ENCODE measurements around the gene PCYT2. TPM values are rescaled to one million over a fixed set of nuclear protein-coding genes. Genes with fewer than 3 reads are reported as not detected.

PCYT2 gene
- total RNA-seq, 2 donors from 2014 or later, result 66.8 to 70.9 TPM

- H3K36me3 ChIP-seq (ENCODE audit: control insufficient read depth, insufficient read depth, low read length), result peaks cover 29% of the 10 kb centered on the region
- H3K9me3 Mint-ChIP-seq, result no peaks in the 10 kb centered on the region
- no peak for TF ChIP-seq CTCF (conservative IDR thresholded peaks at IDR 0.05)
- H3K9me3 ChIP-seq (ENCODE audit: control insufficient read depth, low read length), result no peaks in the 10 kb centered on the region
- no peaks in the 10 kb centered on the region for H3K4me1 Mint-ChIP-seq
- no peak overlapping the region for H3K27ac ChIP-seq (ENCODE audit: low read depth, low read length)
- no peaks in the 10 kb centered on the region for H3K4me1 ChIP-seq (ENCODE audit: control insufficient read depth, insufficient read depth, low read length)
- H3K27ac Mint-ChIP-seq, result no peak overlapping the region
- WGBS, 2 experiments (ENCODE audit: insufficient coverage in 1 of 2, insufficient read length in 1 of 2), result 89 to 92% methylated on average over 18 of the region's 18 CpGs
- H3K36me3 Mint-ChIP-seq (ENCODE audit: low read depth), result peaks cover 27% of the 10 kb centered on the region
- H3K27me3 ChIP-seq (ENCODE audit: control insufficient read depth, insufficient read depth, low read length, poor library complexity, severe bottlenecking), result peaks cover 10% of the 10 kb centered on the region
- peaks cover 11% of the 10 kb centered on the region for H3K27me3 Mint-ChIP-seq (ENCODE audit: insufficient read depth)
- DNase-seq, result no peak
- H3K4me3 Mint-ChIP-seq, result no peak overlapping the region
- H3K4me3 ChIP-seq (ENCODE audit: low read length), result no peak overlapping the region
- H3K9ac ChIP-seq (ENCODE audit: extremely low read depth, low read length, poor library complexity, severe bottlenecking), result no peak overlapping the region
These were observed 10.9 kb downstream of the PCYT2 start for GRCh38 chr17:81900181-81900820.

GRCh38 chr17:81899514-81900166 lies 11.6 kb downstream of the PCYT2 start:
- no peak overlapping the region for H3K27ac Mint-ChIP-seq
- TF ChIP-seq CTCF (conservative IDR thresholded peaks at IDR 0.05), result no peak

GRCh38 chr17:81898885-81899284 lies 12.3 kb downstream of the PCYT2 start:
- Histone ChIP-seq H3K9me3 (ENCODE audit: control insufficient read depth, low read length) (no peaks in the 10 kb centered on the region), H3K27me3 (ENCODE audit: control insufficient read depth, insufficient read depth, low read length, poor library complexity, severe bottlenecking) (peaks cover 10% of the 10 kb centered on the region), H3K9ac (ENCODE audit: extremely low read depth, low read length, poor library complexity, severe bottlenecking) (no peak overlapping the region), H3K4me3 (ENCODE audit: low read length) (no peak overlapping the region), H3K27ac (ENCODE audit: low read depth, low read length) (no peak overlapping the region), H3K36me3 (ENCODE audit: control insufficient read depth, insufficient read depth, low read length) (peaks cover 33% of the 10 kb centered on the region), H3K4me1 (ENCODE audit: control insufficient read depth, insufficient read depth, low read length) (no peaks in the 10 kb centered on the region)
- H3K4me1 Mint-ChIP-seq, result no peaks in the 10 kb centered on the region
- peaks cover 34% of the 10 kb centered on the region for H3K36me3 Mint-ChIP-seq (ENCODE audit: low read depth)
- H3K4me3 Mint-ChIP-seq, result no peak overlapping the region
- no peaks in the 10 kb centered on the region for H3K9me3 Mint-ChIP-seq
- WGBS, 2 experiments (ENCODE audit: insufficient coverage in 1 of 2, insufficient read length in 1 of 2), result 95 to 97% methylated on average over 9 of the region's 9 CpGs
- no peak for TF ChIP-seq CTCF (conservative IDR thresholded peaks at IDR 0.05)
- H3K27me3 Mint-ChIP-seq (ENCODE audit: insufficient read depth), result peaks cover 11% of the 10 kb centered on the region
- DNase-seq, result no peak
- no peak overlapping the region for H3K27ac Mint-ChIP-seq

More at GRCh38 chr17:81899514-81900166, 11.6 kb downstream of the PCYT2 start:
- H3K4me3 Mint-ChIP-seq, result no peak overlapping the region
- H3K4me1 ChIP-seq (ENCODE audit: control insufficient read depth, insufficient read depth, low read length), result no peaks in the 10 kb centered on the region
- no peaks in the 10 kb centered on the region for H3K4me1 Mint-ChIP-seq
- no peak for DNase-seq
- H3K27me3 ChIP-seq (ENCODE audit: control insufficient read depth, insufficient read depth, low read length, poor library complexity, severe bottlenecking), result peaks cover 10% of the 10 kb centered on the region
- H3K36me3 ChIP-seq (ENCODE audit: control insufficient read depth, insufficient read depth, low read length), result peaks cover 32% of the 10 kb centered on the region
- no peaks in the 10 kb centered on the region for H3K9me3 Mint-ChIP-seq
- no peak overlapping the region for H3K9ac ChIP-seq (ENCODE audit: extremely low read depth, low read length, poor library complexity, severe bottlenecking)
- no peak overlapping the region for H3K27ac ChIP-seq (ENCODE audit: low read depth, low read length)
- H3K9me3 ChIP-seq (ENCODE audit: control insufficient read depth, low read length), result no peaks in the 10 kb centered on the region
- peaks cover 11% of the 10 kb centered on the region for H3K27me3 Mint-ChIP-seq (ENCODE audit: insufficient read depth)
- H3K36me3 Mint-ChIP-seq (ENCODE audit: low read depth), result peaks cover 31% of the 10 kb centered on the region
- H3K4me3 ChIP-seq (ENCODE audit: low read length), result no peak overlapping the region
- 95 to 97% methylated on average over 17 to 22 of the region's 22 CpGs for WGBS, 2 experiments (ENCODE audit: insufficient coverage in 1 of 2, insufficient read length in 1 of 2)
